GM12874 (cell line): Measurements from ENCODE around the gene STK31.

Source experiments
- TF ChIP-seq, protein P1 (sequence below): IDR thresholded peaks from 2 replicates; pipeline ENCODE4 v1.5.1; 2011; ENCODE audit warnings: low read depth, mild to moderate bottlenecking, control low read depth, low read length, moderate library complexity; ENCODE audit not compliant: insufficient read depth

Gene STK31

DNA sequence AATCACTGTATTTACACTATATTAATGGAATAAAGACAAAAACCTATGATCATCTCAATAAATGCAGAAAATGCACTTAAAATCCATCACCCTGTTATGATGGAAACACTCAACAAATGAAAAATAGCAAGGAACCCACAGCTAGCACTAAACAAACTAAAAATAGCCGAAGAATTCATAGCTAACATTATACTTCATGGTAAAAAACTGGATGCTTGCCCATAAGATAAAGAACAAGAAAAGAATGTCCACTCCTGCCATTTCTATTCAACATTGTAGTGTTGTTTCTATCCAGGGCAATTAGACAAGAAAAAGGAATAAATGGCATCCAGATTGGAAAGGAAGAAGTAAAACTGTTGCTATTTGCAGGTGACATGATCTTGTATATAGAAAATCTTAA lies 142.1 kb downstream of the STK31 start:
- TF ChIP-seq, protein P1, sequence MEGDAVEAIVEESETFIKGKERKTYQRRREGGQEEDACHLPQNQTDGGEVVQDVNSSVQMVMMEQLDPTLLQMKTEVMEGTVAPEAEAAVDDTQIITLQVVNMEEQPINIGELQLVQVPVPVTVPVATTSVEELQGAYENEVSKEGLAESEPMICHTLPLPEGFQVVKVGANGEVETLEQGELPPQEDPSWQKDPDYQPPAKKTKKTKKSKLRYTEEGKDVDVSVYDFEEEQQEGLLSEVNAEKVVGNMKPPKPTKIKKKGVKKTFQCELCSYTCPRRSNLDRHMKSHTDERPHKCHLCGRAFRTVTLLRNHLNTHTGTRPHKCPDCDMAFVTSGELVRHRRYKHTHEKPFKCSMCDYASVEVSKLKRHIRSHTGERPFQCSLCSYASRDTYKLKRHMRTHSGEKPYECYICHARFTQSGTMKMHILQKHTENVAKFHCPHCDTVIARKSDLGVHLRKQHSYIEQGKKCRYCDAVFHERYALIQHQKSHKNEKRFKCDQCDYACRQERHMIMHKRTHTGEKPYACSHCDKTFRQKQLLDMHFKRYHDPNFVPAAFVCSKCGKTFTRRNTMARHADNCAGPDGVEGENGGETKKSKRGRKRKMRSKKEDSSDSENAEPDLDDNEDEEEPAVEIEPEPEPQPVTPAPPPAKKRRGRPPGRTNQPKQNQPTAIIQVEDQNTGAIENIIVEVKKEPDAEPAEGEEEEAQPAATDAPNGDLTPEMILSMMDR, result no peak

DNA sequence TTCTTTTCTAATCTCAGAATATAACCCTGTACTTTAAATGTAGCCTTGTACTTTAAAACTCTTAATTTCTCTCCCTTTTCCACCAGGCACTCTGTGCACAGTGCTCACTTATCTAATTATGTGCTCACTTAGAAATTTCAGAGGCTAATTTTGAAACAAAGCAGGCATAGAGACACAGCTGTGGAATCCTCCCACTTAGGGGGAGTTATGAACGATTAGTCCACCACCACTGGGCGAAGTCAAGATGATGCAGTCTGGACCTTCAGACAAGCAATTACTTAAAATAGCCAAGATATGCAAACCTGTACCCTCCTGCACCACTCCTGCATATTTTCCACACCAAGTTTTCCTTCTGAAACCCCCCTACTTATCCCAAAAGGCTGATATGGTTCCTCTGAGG lies 143.0 kb downstream of the STK31 start:
- TF ChIP-seq, protein P1, result no peak

DNA sequence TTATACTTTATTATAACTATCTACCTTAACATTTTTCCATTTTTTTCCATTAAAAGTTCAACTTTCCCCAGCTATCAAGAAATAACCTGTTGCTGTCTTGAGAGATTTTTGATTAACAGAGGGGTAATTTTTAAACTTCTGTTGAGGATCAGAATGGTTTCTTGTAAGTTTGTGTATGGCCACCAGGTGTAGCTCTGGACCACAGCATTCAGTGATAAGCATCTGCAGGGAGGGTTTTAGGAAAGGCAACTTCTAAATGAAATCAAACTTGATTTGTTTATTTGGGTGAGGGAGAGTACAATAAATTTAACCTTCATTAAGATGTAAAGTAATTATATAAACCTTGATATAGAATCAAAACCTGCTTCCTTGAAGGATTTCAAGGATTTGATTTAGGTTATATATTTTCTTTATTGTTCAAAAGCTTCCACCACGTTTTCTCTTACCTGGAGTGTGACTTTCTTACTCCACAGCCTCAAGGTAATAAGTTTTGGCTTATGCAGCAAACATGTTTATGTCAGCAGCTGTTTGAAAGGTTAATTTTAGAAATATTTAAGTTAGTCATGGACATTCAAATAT lies 153.3 kb downstream of the STK31 start:
- TF ChIP-seq, protein P1, result peak; percentile 50; the same call in 1 of the 2 replicates

DNA sequence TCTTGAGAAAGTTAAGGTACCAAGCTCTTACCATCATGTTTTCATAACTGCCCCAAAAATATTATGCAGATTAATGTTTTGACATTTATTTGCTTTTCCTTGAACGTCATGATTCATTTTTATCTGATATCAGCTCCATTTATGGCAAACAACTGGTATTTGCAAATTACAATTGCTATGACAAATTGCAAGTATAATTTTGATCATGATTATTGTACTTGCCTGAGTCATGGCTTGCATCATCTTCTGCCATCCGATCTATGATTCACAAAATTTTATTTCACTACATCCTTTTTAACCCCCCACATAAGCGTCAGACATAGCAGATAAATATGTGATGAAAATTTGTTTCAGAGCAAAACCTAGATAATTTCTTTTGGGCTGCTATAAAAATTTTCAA lies 155.0 kb downstream of the STK31 start:
- TF ChIP-seq, protein P1, result no peak

DNA sequence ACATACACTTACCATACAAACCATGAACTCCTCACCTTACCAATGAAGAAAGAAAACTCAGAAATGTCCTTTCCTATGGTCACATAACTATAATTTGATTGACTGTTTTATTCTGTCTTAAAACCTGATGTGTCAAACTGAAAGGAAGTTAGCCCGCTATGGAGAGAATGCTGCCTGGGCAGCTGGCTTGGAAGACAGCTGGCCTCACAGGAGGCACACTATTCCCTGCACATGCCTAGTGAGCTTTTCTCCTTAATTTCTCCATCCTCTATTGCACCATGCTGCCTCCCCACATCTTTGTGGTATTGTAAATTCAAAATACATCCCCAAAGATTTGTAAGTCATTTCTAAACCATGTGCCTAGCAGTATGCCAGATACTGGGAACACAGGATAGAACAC lies 163.3 kb downstream of the STK31 start:
- TF ChIP-seq, protein P1, result no peak
